GM12873 (cell line): ENCODE measurements around the gene ELOVL7.

Experiments used
- CTCF ChIP-seq: IDR thresholded peaks from 2 replicates; pipeline ENCODE4 v1.5.1; 2012; ENCODE audit warnings: low read depth, mild to moderate bottlenecking, moderate library complexity, low read length, control low read depth; ENCODE audit not compliant: insufficient read depth; ENCODE audit errors: missing control alignments

The ELOVL7 gene

GRCh38 chr5:60722416-60722815 is 121.7 kb downstream of the ELOVL7 start:
- no peak for TF ChIP-seq CTCF

- TF ChIP-seq CTCF: no peak
These were observed 124.7 kb downstream of the ELOVL7 start for GRCh38 chr5:60719329-60719728.

- TF ChIP-seq CTCF: no peak
These were observed 125.7 kb downstream of the ELOVL7 start for GRCh38 chr5:60718166-60718892.

GRCh38 chr5:60712950-60713349 is 131.1 kb downstream of the ELOVL7 start:
- no peak for TF ChIP-seq CTCF

GRCh38 chr5:60710362-60710761 is 133.7 kb downstream of the ELOVL7 start:
- TF ChIP-seq CTCF: no peak

- no peak for TF ChIP-seq CTCF
These were observed 138.9 kb downstream of the ELOVL7 start for GRCh38 chr5:60705144-60705543.

GRCh38 chr5:60703944-60704343 is 140.1 kb downstream of the ELOVL7 start:
- TF ChIP-seq CTCF: no peak
